Liver (tissue), 3 donors: ENCODE measurements around the gene SUPT4H1.

Experiments used
- ATF3 ChIP-seq: IDR thresholded peaks from 2 replicates; pipeline ENCODE4 v1.6.1; 2016; ENCODE audit warnings: antibody characterized with exemption
- CTCF ChIP-seq: fragments of 150-350 bp; IDR thresholded peaks from 2 replicates; pipeline ENCODE4 v1.5.1; 2017; ENCODE audit warnings: improper control_type of control experiment, low read depth, low read length; ENCODE audit not compliant: missing input control
- GABPA ChIP-seq, 2 donors: IDR thresholded peaks in 1 of 2; conservative IDR thresholded peaks in 1 of 2; 2 replicates each; pipeline ENCODE4 v1.6.1; 2016; ENCODE audit warnings: antibody characterized with exemption in 2 of 2, mild to moderate bottlenecking in 1 of 2, moderate library complexity in 1 of 2
- HNF4A ChIP-seq, 2 donors: conservative IDR thresholded peaks; 2 replicates each; pipeline ENCODE4 v1.6.1; 2016; ENCODE audit warnings: antibody characterized with exemption in 2 of 2, mild to moderate bottlenecking in 2 of 2
- JUND ChIP-seq, 2 donors: IDR thresholded peaks; 2 replicates each; pipeline ENCODE4 v1.6.1; 2016; ENCODE audit warnings: antibody characterized with exemption in 2 of 2
- NR2F2 ChIP-seq: IDR thresholded peaks from 2 replicates; pipeline ENCODE4 v1.6.1; 2016; ENCODE audit warnings: antibody characterized with exemption
- TAF1 ChIP-seq: conservative IDR thresholded peaks from 2 replicates; pipeline ENCODE4 v1.6.1; 2016; ENCODE audit warnings: antibody characterized with exemption, mild to moderate bottlenecking
- YY1 ChIP-seq: IDR thresholded peaks from 2 replicates; pipeline ENCODE4 v1.6.1; 2016; ENCODE audit warnings: antibody characterized with exemption, mild to moderate bottlenecking
- donor health status: healthy.
- donor health status: healthy.

- TF ChIP-seq GABPA (IDR thresholded peaks at IDR 0.05 in 1 of 2, conservative IDR thresholded peaks at IDR 0.05 in 1 of 2) (no peak), JUND (IDR thresholded peaks at IDR 0.05) (no peak), NR2F2 (no peak), TAF1 (no peak), CTCF (no peak), YY1 (no peak), HNF4A (conservative IDR thresholded peaks at IDR 0.05) (no peak), ATF3 (no peak)
Observed at GRCh38 chr17:58311429-58311894, 40.5 kb downstream of the SUPT4H1 start.
